HL-60/S4 treated with retinoic acid at 250 ng/mL for 4 days and 3 days (cell line): ENCODE results near the gene TSPAN18.

Experiments used
- in situ Hi-C: fragments of 300-500 bp; cut with MboI; formaldehyde crosslinking; loops from 2 replicates; pipeline ENCODE4 v1.7.0; 2022; ENCODE audit warnings: low sequenced_read_pairs

Gene TSPAN18

GRCh38 chr11:44776551-44777208, 49.9 kb downstream of the TSPAN18 start:
- in situ Hi-C loops = no loop called here

GRCh38 chr11:44777209-44778194, 50.7 kb downstream of the TSPAN18 start:
- in situ Hi-C loops = no loop called here

GRCh38 chr11:44778195-44779100, 51.7 kb downstream of the TSPAN18 start:
- in situ Hi-C loops = no loop called here

- in situ Hi-C loops = no loop called here
Measured at GRCh38 chr11:44779736-44780520, 53.2 kb downstream of the TSPAN18 start.

GRCh38 chr11:44780940-44781631, 54.3 kb downstream of the TSPAN18 start:
- in situ Hi-C loops = no loop called here

- in situ Hi-C loops = no loop called here
Measured at GRCh38 chr11:44781655-44782054, 54.9 kb downstream of the TSPAN18 start.

- in situ Hi-C loops = no loop called here
Measured at GRCh38 chr11:44782478-44782877, 55.7 kb downstream of the TSPAN18 start.

- in situ Hi-C loops = no loop called here
Measured at GRCh38 chr11:44784436-44784760, 57.6 kb downstream of the TSPAN18 start.

- in situ Hi-C loops = no loop called here
Measured at GRCh38 chr11:44784851-44785250, 58.1 kb downstream of the TSPAN18 start.

- in situ Hi-C loops = no loop called here
Measured at GRCh38 chr11:44785856-44786607, 59.3 kb downstream of the TSPAN18 start.

GRCh38 chr11:44787070-44787469, 60.3 kb downstream of the TSPAN18 start:
- in situ Hi-C loops = no loop called here

- in situ Hi-C loops = no loop called here
Measured at GRCh38 chr11:44787981-44788380, 61.2 kb downstream of the TSPAN18 start.

- in situ Hi-C loops = no loop called here
Measured at GRCh38 chr11:44788536-44789261, 61.9 kb downstream of the TSPAN18 start.

GRCh38 chr11:44789496-44789895, 62.7 kb downstream of the TSPAN18 start:
- in situ Hi-C loops = no loop called here

GRCh38 chr11:44790211-44790610, 63.4 kb downstream of the TSPAN18 start:
- in situ Hi-C loops = no loop called here

- in situ Hi-C loops = no loop called here
Measured at GRCh38 chr11:44791316-44791925, 64.7 kb downstream of the TSPAN18 start.

GRCh38 chr11:44792171-44792570, 65.4 kb downstream of the TSPAN18 start:
- in situ Hi-C loops = no loop called here
